Urothelium cell line (cell line): Measurements from ENCODE around the gene SYNJ1.
"Not testable (repeated sequence)": the region's sequence is repeated elsewhere in the genome, so short reads cannot be mapped to it uniquely, and the experiment has no call there.

Experiments
- DNase-seq: peaks from one replicate; pipeline ENCODE4 v3.0.0; 2011; ENCODE audit warnings: low spot score, mixed read lengths
- FAIRE-seq: peaks from 2 replicates; lab custom pipeline; 2011; peaks lifted over from hg19 to GRCh38; lab: Jason Lieb, UNC

SYNJ1 gene

GRCh38 chr21:32613436-32614043 lies 114.3 kb downstream of the SYNJ1 start:
- DNase-seq: no peak
- no peak for FAIRE-seq

DNA sequence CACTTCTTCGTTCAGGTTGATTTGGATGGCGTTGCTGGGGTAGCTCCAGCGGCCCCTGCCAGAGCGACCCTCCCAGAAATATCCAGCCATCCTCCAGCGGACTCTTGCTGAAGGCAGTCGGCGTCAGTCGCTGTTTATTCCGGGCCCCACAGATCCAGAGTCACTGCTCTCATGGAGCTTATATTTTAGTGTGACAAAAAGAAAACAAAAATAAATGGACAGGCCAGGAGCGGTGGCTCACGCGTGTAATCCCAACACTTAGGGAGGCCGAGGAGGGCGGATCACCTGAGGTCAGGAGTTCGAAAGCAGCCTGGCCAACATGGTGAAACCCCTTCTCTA lies 114.8 kb downstream of the SYNJ1 start:
- DNase-seq (no peak), FAIRE-seq (no peak)

GRCh38 chr21:32612075-32612998 lies 115.5 kb downstream of the SYNJ1 start, which contains the start of gene CFAP298:
Gene CFAP298, minus strand, starts transcription at chr21:32612377. Its CDS starts 134 bp downstream, at chr21:32612243.
- peak; percentile 58 for FAIRE-seq

DNA sequence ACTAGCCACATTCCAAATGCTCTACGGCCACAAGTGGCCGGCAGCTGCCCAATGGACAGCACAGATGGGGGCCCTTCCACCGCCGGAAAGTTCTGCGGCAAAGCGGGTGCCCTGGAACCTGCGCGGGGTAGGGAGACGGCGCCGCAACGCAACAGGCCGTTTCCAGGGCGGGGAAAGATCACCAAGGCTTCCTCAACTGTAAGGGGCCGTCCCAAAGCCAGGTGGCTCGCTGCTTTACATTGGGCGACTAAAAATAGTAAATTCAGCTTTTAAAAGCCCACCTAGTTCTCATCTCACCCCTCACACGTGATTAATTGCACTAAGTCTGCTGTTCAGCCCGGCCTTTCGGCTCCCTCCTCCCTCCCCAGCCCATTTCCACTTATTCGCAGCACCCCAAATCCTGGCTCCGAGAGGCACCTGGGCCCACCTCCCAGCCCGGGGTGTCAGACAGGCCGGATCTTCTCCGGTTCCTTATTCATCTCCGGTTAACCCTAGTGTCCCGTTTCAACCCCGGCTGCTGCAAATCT lies 116.3 kb downstream of the SYNJ1 start:
- DNase-seq: peak; percentile 25
- no peak for FAIRE-seq

More at GRCh38 chr21:32612075-32612998, 115.5 kb downstream of the SYNJ1 start, which contains the start of gene CFAP298:
- peak; percentile 89 for DNase-seq

DNA sequence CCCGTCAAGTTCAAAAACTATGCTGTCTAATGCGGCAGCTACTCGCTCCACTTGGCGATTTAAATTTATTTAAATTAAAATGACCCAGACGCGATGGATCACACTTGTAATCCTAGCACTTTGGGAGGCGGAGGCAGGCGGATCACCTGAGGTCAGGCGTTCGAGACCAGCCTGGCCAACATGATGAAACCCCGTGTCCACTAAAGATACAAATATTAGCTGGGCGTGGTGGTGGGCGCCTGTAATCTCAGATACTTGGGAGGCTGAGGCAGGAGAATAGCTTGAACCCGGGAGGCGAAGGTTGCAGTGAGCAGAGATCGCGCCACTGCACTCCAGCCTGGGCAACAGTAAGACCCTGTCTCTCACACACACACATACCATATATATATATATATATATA lies 116.9 kb downstream of the SYNJ1 start:
- FAIRE-seq: not testable (repeated sequence)

GRCh38 chr21:32608851-32609250 lies 119.0 kb downstream of the SYNJ1 start:
- DNase-seq (no peak), FAIRE-seq (no peak)

More for the DNA sequence above, 116.9 kb downstream of the SYNJ1 start:
- DNase-seq: not testable (repeated sequence)

- no peak for DNase-seq
- FAIRE-seq: no peak
These were observed 122.3 kb downstream of the SYNJ1 start for GRCh38 chr21:32605469-32605868.

GRCh38 chr21:32604464-32604863 lies 123.3 kb downstream of the SYNJ1 start:
- FAIRE-seq (no peak), DNase-seq (no peak)

DNA sequence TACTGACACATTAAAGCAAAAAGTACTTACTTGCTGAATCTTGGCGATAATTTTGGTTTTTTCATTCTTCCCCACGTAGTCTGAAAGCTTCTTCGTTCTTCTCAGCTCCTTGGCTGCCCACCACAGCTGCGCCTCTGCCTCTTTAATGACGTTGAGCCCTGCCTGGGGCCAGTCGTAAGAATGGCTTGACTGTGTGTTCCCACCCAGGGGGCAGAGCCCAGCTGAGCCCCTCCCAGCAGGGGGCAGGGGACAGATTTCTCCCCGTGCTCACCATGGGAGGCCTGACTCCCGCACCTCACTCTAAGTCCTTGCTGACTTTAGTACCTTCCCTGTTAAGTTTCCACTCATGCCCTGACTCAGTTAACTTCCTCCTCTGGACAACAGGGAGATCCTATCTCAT lies 124.7 kb downstream of the SYNJ1 start:
- DNase-seq (no peak), FAIRE-seq (no peak)

GRCh38 chr21:32602099-32602498 lies 125.7 kb downstream of the SYNJ1 start:
- FAIRE-seq (no peak), DNase-seq (no peak)

GRCh38 chr21:32599526-32599925 lies 128.3 kb downstream of the SYNJ1 start:
- FAIRE-seq: no peak
- no peak for DNase-seq

GRCh38 chr21:32599091-32599490 lies 128.7 kb downstream of the SYNJ1 start:
- FAIRE-seq (no peak), DNase-seq (no peak)

DNA sequence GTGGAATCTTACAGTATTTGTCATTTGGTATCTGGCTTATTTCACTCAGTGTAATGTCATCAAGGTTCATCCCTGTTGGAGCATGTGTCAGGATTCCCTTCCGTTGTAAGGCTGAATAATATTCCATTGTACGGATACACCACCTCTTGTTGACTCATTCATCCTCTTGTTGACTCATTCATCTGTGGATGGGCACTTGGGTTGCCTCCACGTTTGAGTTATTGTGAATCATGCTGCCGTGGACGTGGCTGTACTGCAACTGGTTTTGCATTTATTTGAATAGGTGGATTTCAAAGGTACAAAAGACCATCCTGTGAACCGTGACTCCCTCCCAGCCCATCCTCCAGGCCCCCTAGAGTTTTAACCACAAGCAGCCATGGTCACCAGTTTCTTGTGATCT lies 130.6 kb downstream of the SYNJ1 start:
- FAIRE-seq (peak; percentile 70), DNase-seq (peak; percentile 64)

- no peak for FAIRE-seq
- no peak for DNase-seq
These were observed 132.4 kb downstream of the SYNJ1 start for GRCh38 chr21:32595431-32595830.

- DNase-seq (no peak), FAIRE-seq (no peak)
These were observed 134.1 kb downstream of the SYNJ1 start for GRCh38 chr21:32593690-32594089.

DNA sequence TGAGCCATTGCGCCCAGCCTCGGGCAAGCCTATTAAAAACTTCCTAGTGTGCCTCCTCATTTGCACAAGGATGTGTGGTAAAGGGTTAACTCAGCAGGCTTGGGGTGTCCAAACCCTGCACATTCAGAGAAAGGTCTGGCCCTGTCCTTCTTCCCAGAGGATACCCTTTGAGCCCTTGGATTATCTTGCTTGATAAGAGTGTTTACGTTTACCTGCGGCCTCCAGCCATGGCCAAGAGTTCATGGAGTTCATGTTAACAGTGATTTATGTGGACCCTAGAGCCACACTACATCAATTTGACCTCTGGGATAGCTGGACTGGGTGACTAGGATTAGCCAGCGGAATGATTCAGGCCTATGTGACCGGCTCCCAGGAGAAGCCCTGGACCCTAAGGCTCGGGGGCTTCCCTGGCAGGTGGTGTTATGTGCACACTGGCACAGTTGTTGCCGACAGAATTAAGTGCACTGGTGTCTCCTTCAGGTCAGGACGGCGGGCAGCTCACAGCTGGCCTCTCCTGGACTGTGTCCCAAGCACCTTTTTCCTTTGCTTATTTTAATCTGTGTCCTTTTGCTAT lies 134.8 kb downstream of the SYNJ1 start:
- DNase-seq (no peak), FAIRE-seq (no peak)

GRCh38 chr21:32590130-32590529 lies 137.7 kb downstream of the SYNJ1 start:
- no peak for DNase-seq
- FAIRE-seq: no peak

- no peak for FAIRE-seq
- no peak for DNase-seq
These were observed 140.2 kb downstream of the SYNJ1 start for GRCh38 chr21:32587651-32588050.

DNA sequence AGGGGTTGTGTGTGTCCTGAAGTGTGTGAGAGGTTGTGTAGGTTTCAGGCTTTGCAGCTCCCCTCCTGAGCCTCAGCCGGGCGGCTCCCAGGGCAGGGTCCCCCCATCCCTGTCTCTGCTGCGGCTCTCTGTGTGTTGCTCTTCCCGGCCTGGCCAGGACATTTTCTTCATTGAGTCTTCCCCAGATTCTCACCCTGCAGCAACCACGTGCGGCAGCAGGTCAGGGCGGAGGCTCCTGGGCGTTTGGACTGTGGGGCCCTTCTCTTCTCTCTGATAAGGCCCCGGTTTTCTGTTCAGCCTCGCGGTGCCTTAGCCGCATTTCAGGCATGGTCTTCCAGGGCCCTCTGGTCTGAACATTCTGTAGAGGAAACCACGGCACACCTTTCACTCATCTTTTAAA lies 140.7 kb downstream of the SYNJ1 start:
- no peak for FAIRE-seq

GRCh38 chr21:32585970-32586369 lies 141.8 kb downstream of the SYNJ1 start:
- FAIRE-seq (no peak), DNase-seq (no peak)

More for the DNA sequence above, 140.7 kb downstream of the SYNJ1 start:
- no peak for DNase-seq

- FAIRE-seq (no peak), DNase-seq (no peak)
These were observed 142.6 kb downstream of the SYNJ1 start, which contains the start of gene TCP10L for GRCh38 chr21:32585042-32585710. Gene TCP10L, minus strand, starts transcription at chr21:32585523. Its CDS starts 1,219 bp downstream, at chr21:32584304.
